ENCODE results near the gene PREX1. TPM values are rescaled to one million over a fixed set of nuclear protein-coding genes. Genes with fewer than 3 reads are reported as not detected.
A peak's percentile ranks its signal among the peaks of the same experiment; 100 is the strongest.
"Not testable (repeated sequence)": the region's sequence is repeated elsewhere in the genome, so short reads cannot be mapped to it uniquely, and the experiment has no call there.

Gene PREX1
- total RNA-seq, 1 donor from 2014 or later = 36.1 TPM

- DNase-seq (ENCODE audit: low read depth in 2 of 2) = peak; percentile 45 to 78
Observed at GRCh38 chr20:48846516-48847492, 19.0 kb upstream of the PREX1 start.

DNA sequence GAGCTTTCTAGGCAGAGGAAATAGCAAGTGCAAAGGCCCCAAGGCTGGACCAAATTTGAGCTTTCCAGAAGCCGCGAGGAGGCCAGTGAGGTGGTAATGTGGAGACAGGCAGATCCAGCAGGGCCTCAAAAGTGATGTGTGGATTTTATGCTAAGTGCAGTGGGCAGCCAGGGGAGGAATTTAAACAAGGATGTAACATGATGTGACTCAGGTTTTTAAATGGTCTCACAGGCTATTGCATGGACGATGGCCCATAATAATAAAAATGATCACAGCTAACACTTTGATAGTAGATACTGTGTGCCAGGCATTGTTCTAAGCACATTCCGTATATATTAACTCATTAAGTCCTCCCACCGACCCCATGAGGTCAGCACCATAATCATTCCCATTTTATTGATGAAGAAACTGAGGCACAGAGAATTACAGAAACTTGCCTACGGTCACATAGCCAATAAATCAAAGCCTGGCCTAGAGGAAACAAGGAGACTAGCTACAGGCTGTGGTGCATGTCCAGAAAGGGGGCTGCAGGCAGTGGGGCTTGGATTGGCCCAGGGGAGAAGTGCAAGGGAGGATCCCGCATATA lies 18.0 kb upstream of the PREX1 start:
- DNase-seq (ENCODE audit: low read depth in 2 of 2) = peak; percentile 79 to 89

DNA sequence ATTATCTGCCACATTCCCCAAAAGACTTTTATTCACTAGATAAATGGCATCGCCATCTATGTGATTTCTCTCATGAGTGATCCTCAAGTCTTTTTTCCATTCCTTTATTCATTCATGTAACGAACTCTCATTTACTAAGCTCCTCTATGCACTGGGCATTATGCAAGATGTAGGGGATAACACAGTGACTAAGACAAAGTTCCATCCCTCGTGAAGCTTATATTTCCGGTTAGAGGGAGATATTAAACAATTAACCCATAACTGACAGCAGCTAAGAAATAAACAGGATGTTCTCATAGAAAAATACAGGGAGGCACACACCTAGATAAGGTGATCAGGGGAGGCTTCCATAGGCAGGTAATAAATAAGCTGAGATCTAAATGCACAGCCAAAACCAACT lies 17.2 kb upstream of the PREX1 start:
- peak in 1 of 2 donors; percentile 36 for DNase-seq (ENCODE audit: low read depth in 2 of 2)

- not testable (repeated sequence) for DNase-seq (ENCODE audit: low read depth in 2 of 2)
Observed at GRCh38 chr20:48843896-48844295, 16.1 kb upstream of the PREX1 start.

DNA sequence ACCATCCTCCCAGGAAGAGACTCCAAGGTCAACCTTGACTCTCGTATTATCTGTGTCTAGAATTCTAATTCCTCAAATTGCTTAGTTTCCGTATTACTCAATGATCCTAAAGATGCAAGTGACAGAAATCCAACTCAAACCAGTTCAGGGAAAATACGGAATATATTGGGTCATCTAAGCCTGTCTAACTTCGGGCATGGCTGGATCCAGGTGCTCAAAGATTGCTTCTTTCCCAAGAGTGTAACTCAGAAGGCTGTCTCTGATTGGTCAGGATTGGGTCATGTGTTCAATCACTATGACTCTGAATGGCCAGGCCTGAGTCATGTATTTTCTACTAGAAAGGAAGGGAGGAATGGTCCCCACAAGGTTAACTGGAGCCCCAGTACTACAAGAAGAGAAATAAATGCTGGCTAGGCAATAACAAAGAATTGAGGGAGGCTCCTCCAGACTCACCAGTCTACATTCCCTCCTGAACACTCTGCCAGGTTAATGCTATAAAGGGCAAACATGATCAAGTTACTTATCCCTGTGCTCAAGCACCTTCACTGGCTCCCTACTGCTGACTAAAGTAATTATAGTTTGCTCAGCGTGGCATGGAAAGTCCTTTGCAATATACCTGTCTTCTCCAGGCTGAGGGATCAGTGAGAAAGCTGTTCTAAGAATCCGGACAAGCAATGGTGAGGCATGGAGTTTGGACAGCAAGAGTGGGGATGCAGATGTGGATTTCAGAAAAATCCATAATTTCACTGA lies 15.4 kb upstream of the PREX1 start:
- DNase-seq (ENCODE audit: low read depth in 2 of 2) = no peak

GRCh38 chr20:48841875-48842529 lies 14.2 kb upstream of the PREX1 start:
- DNase-seq (ENCODE audit: low read depth in 2 of 2) = peak in 1 of 2 donors; percentile 92

DNA sequence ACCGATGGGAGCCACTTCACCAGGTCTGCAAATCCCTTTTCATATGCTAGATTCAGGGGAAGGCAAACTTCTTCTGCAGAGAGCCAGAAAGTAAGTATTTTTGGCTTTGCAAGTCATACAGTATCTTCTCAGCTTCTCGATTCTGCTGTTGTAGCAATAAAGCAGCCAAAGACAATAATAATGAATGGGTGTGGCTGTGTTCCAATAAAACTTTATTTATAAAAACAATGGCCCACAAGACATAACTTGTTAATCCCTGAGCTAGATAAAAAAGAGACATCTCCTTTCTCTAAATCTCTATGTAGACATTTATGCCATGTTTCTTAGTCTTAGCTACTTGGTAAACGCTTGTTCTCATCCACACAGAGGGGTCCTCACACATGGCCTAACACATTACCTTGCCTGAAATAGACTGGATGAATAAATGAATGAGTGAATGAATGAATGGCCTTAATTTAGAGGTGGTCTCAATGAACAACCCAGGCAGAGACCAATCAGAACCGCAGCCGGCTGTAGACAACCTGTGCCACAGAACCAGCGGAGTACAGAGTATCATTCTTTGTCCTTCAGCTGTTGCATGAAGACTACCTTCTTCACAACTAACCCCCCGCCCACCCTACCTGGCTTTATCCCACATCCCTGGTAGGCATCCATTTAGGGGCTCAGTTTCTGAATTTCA lies 13.5 kb upstream of the PREX1 start:
- DNase-seq (ENCODE audit: low read depth in 2 of 2) = no peak

DNA sequence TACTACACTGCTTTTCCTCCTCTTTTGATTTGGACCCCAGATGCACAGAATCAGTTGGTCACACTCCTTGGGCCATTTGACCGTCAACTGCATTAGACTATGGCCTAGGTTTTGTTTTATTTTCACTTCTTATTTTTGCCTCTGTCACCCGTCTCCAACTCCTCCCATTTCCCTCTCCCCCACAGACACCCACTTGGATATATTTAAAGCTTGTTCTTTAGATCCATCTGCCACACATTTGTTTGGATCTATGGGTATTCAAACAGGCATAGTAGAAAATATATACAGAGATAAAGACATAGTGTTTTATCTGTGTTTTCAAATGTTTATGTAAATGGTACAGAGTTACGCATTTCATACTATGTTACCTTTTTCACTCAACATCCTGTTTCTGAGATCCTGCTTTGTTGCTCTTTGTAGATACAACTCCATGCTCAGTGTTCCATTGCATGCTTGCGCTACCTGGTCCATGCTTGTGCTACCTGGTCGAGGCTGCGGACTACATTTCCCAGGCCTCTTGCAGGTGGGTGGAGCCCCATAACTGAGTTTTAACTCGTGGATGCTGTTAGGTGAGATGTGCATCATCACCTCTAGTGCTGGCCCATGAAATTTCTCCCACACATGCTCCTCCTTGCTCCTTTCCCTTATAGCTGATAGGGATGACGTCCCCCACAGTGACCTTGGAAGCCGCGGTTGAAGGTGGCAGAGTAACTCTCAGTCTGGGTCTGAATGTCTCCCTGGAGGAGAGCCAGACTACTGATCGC lies 11.5 kb upstream of the PREX1 start:
- DNase-seq (ENCODE audit: low read depth in 2 of 2) = no peak

DNA sequence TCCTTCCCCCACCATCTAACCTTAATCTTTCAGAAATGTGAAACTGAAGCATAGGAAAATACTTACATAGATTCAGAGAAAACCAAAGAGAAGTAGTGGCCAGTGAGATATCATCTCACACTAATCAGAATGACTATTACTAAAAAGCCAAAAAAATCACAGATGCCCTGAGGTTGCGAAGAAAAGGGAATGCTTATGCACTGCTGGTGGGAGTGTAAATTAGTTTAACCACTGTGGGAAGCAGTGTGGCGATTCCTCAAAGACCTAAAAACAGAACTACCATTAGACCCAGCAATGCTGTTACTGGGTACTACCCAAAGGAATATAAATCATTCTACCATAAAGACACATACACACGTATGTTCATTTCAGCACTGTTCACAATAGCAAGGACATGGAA lies 9.2 kb upstream of the PREX1 start:
- no peak for DNase-seq (ENCODE audit: low read depth in 2 of 2)

- no peak for DNase-seq (ENCODE audit: low read depth in 2 of 2)
Observed at GRCh38 chr20:48835390-48835789, 7.6 kb upstream of the PREX1 start.

DNA sequence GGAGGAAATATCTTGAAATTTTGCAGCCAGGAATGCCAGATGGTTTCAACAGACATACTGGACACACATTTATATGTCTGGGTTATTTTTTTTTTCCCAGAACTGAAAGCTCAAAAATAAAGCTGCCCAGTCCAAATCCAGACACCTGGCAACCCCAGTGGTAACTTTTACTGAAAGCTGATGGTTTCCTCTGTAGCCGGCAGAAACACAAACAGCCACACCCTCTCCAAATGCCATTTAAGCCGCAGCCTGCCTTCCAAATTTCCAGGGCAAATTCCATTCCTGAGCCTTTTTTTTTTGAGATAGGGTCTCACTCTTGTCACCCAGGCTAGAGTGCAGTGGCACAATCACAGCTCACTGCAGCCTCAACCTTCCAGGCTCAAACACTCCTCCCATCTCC lies 6.5 kb upstream of the PREX1 start:
- no peak for DNase-seq (ENCODE audit: low read depth in 2 of 2)

DNA sequence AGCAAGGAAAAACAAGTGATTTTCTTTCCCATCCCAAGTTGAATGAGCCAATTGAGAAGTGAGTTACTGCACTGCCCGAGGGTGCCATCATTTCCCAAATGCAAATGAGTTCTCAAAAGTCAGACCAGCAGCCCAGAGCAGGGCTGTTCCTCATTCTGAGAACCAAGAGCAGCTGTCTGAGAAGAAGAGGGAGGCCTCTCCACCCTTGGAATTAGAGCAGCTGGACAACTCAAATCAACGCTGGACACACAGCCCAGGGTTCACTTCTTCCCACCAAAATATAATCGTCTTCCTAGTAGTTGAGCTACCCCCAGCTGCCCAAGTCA lies 4.6 kb upstream of the PREX1 start:
- no peak for DNase-seq (ENCODE audit: low read depth in 2 of 2)

DNA sequence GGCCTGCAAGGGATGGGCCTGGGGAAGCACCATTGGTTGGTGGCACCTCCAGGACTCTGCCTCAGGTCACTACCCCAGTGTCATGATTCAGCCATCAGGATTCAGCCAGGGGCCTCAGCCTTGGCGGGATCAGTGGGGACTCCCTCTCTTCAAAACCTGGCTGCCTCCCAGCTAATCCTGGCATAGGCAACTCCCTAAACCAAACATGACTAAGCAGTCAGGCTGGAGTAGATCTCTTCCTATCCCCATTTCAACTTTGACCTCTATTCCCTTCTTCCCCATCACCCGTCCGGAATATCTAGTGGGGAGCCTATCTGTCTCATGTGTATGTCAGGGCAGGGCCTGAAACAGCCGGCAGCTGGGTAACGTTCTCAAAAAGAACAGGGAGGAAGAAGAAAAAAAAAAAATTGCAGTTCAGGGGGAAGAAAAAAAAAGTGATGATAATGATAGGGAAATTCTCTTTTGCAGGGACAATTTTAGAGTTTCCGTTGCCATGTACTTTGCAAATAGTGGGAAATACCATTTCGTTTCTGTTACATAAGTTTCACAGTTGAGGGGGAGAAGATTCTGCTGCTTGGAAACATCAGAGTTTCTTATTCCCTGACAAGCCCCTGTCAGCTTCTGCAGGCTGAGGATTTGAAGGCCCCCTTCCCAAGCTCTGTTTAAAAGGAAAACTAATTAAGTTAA lies 4.1 kb upstream of the PREX1 start:
- peak; percentile 76 to 84 for DNase-seq (ENCODE audit: low read depth in 2 of 2)

DNA sequence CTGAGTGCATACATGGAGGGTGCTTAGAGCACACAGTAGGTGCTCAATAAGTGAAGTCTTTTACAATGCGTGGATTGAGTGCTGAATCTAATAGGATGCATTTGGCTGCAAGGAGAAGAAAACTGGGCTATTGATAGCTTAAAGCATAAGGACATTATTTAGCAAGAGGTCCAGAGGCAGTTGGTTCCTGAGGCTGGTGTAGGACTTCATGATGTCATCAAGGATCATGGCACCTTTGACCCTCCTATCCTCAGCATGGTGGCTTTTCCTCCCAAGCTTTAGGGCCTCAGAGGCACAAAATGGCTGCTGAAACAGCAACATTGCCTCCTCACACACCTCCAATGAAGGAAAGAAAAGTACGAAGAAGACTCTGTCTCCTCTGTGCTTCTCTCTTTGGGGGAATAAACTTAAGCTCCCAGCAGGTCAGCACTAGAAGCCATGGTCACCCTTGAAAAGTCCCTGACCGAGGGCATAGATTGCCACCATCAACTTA lies 3.1 kb upstream of the PREX1 start:
- DNase-seq (ENCODE audit: low read depth in 2 of 2) = no peak

- no peak for DNase-seq (ENCODE audit: low read depth in 2 of 2)
Observed at GRCh38 chr20:48829940-48830339, 2.1 kb upstream of the PREX1 start.

- peak in 1 of 2 donors; percentile 41 for DNase-seq (ENCODE audit: low read depth in 2 of 2)
Observed at GRCh38 chr20:48828734-48829460, 1.1 kb upstream of the PREX1 start.

DNA sequence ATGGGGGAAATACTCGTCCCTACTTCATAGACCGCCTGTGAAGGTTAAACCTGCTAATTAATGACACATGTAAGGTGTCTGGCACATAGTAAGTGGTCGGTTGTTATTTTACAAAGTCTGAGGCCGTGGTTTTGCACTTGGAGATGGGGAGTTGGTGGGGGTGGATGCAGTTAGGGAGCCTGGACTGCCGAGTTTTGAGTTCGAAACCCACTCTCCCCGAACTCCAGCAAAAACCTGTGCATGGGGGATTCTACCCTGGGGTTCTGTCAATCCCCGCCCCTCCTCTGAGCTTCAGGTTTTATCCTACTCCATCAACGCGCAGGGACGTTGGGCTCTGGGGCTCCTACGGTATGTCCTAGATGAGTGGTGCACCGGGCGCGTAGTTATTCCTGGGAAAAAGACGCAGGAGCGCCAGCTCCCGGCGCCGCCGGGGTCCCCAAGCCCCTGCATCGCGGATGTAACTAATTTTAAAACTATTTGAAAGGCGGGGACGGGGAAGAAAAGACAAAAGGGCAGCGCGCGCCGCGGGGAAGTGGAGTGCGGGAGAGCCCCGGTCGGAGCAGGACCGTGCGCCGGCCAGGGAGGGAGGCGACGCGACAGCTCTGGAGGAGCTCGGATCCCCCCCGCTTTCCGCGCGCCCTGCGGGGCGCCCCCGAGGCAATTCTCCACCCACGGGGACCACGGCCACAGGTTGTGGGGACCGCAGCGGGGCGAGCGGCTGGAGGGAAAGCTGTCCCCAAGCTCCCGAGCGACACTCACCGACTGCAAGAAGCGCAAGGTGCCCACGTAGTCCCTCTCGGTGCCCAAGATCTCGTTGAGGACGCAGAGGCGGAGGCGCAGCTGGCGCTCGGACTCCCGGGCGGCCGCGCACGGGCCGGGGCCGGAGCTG lies 672 bp downstream of the PREX1 start:
- peak in 1 of 2 donors; percentile 51 for DNase-seq (ENCODE audit: low read depth in 2 of 2)

DNA sequence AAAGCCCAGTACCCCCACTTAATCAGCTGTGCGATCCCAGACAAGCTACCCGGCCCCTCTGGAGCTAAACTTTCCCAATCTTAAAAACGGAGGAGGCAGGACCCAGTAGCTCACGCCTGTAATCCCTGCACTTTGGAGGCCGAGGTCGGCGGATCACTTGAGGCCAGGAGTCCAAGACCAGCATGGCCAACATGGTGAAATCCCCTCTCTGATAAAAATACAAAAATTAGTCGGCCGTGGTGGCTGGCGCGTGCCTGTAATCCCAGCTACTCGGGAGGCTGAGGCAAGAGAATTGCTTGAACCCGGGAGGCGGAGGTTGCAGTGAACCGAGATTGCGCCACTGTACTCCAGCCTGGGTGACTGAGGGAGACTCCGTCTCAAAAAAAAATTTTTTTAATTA lies 1.3 kb downstream of the PREX1 start:
- not testable (repeated sequence) for DNase-seq (ENCODE audit: low read depth in 2 of 2)
